HEK293 (cell line): ENCODE measurements around the gene IMMP2L.

Source experiments
- CTCF ChIP-seq: fragments of 450-650 bp; formaldehyde crosslinking; IDR thresholded peaks from 2 replicates; pipeline ENCODE4 v1.5.1; 2016; ENCODE audit warnings: missing biosample characterization, missing genetic modification characterization
- YY1 ChIP-seq: fragments of 450-650 bp; formaldehyde crosslinking; IDR thresholded peaks from 2 replicates; pipeline ENCODE4 v1.5.1; 2018; ENCODE audit warnings: missing biosample characterization, missing genetic modification characterization
- ZNF292 ChIP-seq: fragments of 450-650 bp; formaldehyde crosslinking; IDR thresholded peaks from 2 replicates; pipeline ENCODE4 v1.5.1; 2016; ENCODE audit warnings: low read depth, missing biosample characterization, missing genetic modification characterization, borderline replicate concordance
- ZNF324 ChIP-seq: fragments of 450-650 bp; formaldehyde crosslinking; IDR thresholded peaks from 2 replicates; pipeline ENCODE4 v1.5.1; 2016; ENCODE audit warnings: missing biosample characterization, missing genetic modification characterization
- TF ChIP-seq, protein P1 (sequence below): fragments of 450-650 bp; formaldehyde crosslinking; IDR thresholded peaks from 2 replicates; pipeline ENCODE4 v1.5.1; 2016; ENCODE audit warnings: missing biosample characterization, missing genetic modification characterization

GRCh38 chr7:111266613-111267012 is 295.7 kb downstream of the IMMP2L start:
- TF ChIP-seq, protein P1, sequence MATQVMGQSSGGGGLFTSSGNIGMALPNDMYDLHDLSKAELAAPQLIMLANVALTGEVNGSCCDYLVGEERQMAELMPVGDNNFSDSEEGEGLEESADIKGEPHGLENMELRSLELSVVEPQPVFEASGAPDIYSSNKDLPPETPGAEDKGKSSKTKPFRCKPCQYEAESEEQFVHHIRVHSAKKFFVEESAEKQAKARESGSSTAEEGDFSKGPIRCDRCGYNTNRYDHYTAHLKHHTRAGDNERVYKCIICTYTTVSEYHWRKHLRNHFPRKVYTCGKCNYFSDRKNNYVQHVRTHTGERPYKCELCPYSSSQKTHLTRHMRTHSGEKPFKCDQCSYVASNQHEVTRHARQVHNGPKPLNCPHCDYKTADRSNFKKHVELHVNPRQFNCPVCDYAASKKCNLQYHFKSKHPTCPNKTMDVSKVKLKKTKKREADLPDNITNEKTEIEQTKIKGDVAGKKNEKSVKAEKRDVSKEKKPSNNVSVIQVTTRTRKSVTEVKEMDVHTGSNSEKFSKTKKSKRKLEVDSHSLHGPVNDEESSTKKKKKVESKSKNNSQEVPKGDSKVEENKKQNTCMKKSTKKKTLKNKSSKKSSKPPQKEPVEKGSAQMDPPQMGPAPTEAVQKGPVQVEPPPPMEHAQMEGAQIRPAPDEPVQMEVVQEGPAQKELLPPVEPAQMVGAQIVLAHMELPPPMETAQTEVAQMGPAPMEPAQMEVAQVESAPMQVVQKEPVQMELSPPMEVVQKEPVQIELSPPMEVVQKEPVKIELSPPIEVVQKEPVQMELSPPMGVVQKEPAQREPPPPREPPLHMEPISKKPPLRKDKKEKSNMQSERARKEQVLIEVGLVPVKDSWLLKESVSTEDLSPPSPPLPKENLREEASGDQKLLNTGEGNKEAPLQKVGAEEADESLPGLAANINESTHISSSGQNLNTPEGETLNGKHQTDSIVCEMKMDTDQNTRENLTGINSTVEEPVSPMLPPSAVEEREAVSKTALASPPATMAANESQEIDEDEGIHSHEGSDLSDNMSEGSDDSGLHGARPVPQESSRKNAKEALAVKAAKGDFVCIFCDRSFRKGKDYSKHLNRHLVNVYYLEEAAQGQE: no peak
- TF ChIP-seq ZNF292 (tag by site-specific recombination): no peak
- TF ChIP-seq ZNF324: no peak
- TF ChIP-seq YY1 (tag by site-specific recombination): no peak
- no peak for TF ChIP-seq CTCF (tag by site-specific recombination)
